ENCODE measurements around the gene ALDOA. TPM values are rescaled to one million over a fixed set of nuclear protein-coding genes. Genes with fewer than 3 reads are reported as not detected.

The ALDOA gene
- total RNA-seq, 1 donor from 2014 or later, result 810 TPM

DNA sequence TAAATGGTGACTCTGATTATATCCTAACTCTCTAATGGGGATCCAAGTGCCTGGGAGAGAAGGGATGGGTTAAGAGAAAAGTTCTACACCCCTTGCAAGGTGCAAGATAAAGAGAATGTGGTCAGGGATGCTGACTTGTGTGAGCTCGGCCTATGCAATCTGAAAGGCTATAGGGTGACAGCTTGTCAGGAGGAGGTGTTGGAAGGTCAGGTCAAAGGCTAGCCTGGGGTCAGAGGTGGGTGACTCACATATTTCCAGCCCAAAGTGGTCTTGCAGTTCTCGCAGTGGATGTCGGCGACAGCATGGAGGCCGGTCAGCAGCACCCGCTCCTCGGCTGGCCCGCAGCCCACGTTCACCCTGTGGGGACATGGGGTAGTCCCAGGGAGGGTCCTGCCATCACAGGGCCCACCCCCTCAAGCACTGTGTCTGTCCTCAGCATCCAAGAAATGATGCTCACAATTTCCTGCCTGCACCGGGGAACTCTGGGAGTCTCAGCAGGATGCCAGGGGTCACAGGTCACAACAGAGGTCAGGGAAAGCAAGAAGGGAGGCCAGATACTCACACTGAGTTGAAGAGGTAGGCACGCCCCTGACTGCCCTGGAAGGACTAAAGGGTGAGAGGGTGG lies 29.1 kb downstream of the ALDOA start:
- H3K4me1 ChIP-seq, result peaks cover 48% of the 10 kb centered on the region
- H3K36me3 ChIP-seq, result peaks cover 0 to 18% of the 10 kb centered on the region in 2 donors
- intact Hi-C loops (cut with DNase I), result no loop called here
- no peak for DNase-seq (ENCODE audit: extremely low spot score in 2 of 2)
- H3K27me3 ChIP-seq, result no peaks in the 10 kb centered on the region
- peak overlapping the region; percentile 94 for H3K4me3 ChIP-seq
- peak overlapping the region; percentile 100 for H3K27ac ChIP-seq
- TF ChIP-seq, protein P1, sequence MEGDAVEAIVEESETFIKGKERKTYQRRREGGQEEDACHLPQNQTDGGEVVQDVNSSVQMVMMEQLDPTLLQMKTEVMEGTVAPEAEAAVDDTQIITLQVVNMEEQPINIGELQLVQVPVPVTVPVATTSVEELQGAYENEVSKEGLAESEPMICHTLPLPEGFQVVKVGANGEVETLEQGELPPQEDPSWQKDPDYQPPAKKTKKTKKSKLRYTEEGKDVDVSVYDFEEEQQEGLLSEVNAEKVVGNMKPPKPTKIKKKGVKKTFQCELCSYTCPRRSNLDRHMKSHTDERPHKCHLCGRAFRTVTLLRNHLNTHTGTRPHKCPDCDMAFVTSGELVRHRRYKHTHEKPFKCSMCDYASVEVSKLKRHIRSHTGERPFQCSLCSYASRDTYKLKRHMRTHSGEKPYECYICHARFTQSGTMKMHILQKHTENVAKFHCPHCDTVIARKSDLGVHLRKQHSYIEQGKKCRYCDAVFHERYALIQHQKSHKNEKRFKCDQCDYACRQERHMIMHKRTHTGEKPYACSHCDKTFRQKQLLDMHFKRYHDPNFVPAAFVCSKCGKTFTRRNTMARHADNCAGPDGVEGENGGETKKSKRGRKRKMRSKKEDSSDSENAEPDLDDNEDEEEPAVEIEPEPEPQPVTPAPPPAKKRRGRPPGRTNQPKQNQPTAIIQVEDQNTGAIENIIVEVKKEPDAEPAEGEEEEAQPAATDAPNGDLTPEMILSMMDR (IDR thresholded peaks at IDR 0.05), result no peak
- TF ChIP-seq POLR2AphosphoS5 (IDR thresholded peaks at IDR 0.05; ENCODE audit: insufficient read depth in 1 of 2, low read depth in 1 of 2), result no peak
- TF ChIP-seq POLR2A (IDR thresholded peaks at IDR 0.05), result no peak
- no peaks in the 10 kb centered on the region for H3K9me3 ChIP-seq

DNA sequence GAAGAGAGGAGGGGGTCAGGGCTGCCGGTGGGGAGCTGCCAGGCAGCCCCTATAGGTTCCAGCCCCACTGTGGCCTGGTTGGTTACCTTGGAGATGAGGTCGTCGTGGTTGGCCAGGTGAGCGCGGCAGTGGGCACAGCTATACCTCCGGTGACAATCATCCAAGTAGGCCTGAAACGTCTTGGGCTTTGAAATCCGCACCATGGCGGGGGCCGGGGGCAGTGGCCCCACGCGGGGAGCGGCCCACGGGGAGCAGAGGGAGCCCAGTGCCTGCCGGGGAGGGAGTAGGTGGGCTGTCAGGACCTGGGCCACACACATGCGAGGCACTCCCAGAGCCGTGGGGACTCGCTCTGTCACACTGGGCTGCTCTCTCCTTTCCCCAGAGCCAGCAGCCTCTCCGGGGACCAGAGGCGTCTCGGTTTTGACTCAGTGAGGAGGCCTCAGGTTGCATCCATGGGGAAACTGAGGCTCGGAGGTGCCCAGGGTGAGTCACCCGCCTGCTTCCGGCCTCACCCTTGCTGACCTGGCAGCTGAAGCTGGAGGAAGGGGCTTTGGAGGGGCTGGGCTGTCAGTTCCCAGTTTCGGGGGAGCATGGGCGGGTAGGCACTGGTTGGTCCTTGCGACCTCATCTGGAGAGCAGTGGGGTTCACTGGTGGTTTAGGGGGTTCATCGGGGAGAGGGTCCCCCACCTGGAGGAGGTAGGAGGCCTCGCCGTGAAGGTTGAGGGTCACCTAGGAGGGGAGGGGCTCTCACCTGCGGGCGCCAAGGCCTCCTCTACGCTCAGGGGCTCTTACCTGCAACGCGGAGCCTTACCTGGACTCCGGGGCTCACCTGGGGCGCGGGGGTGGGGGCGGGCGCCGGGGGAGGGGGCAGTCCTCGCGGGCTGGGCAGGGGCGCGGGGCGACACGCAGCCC lies 29.9 kb downstream of the ALDOA start:
- H3K27me3 ChIP-seq, result no peaks in the 10 kb centered on the region
- intact Hi-C loops (cut with DNase I), result no loop called here
- H3K9me3 ChIP-seq, result no peaks in the 10 kb centered on the region
- peak overlapping the region; percentile 100 for H3K27ac ChIP-seq
- DNase-seq (ENCODE audit: extremely low spot score in 2 of 2), result no peak
- TF ChIP-seq, protein P1 (IDR thresholded peaks at IDR 0.05), result no peak
- TF ChIP-seq POLR2A (IDR thresholded peaks at IDR 0.05), result no peak
- TF ChIP-seq POLR2AphosphoS5 (IDR thresholded peaks at IDR 0.05; ENCODE audit: insufficient read depth in 1 of 2, low read depth in 1 of 2), result peak in 1 of 2 donors; percentile 10
- H3K4me1 ChIP-seq, result peaks cover 47% of the 10 kb centered on the region
- peak overlapping the region; percentile 94 for H3K4me3 ChIP-seq
- peaks cover 0 to 18% of the 10 kb centered on the region in 2 donors for H3K36me3 ChIP-seq

DNA sequence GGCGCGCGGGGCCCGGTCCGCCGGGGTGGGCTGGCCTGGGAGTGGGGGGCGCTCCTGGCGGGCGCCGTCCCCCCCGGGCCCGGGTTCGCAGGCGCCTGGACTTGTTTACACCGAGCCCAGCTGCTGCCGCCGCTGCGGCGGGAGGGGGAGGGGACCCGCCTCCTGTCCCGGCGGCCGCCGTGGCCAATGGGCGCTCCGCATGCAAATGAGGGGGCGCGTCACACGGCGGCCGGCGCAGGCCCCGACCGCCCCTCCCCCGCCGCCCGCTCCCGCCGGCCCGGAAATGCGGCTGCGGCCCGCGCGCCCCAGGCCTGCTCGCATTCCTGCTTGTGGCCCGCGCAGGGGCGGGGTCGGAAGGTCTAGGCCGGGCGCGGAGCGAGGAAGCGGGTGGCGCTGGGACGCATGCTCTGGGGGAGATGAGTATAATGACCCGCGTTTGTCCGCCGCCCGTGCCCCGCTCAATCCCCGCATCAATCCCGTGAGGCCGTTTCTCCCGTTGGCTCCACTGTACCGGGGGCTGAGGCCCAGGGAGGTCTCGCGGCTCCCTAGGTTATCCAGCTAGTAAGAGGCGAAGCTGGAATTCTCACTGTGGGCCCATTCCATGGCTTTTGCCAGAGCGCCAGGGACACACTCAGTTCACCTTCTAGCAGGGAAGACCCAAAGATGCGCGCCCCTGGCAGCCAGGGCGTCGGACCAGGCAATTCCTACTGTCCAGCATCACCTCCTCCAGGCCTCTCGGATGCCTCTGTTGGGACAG lies 30.7 kb downstream of the ALDOA start, which contains the start of gene YPEL3:
TSS of gene YPEL3 (minus strand) at position 109 of the 757 bp plus-strand sequence. CDS start 731 bp downstream, outside the sequence.
- TF ChIP-seq, protein P1 (IDR thresholded peaks at IDR 0.05), result no peak
- TF ChIP-seq POLR2AphosphoS5 (IDR thresholded peaks at IDR 0.05; ENCODE audit: insufficient read depth in 1 of 2, low read depth in 1 of 2) (peak in 1 of 2 donors; percentile 61), POLR2A (IDR thresholded peaks at IDR 0.05) (peak; percentile 20 to 54)
- H3K27ac ChIP-seq, result peak within 1 kb of the TSS; percentile 100
- no peaks in the 10 kb centered on the region for H3K9me3 ChIP-seq
- DNase-seq (ENCODE audit: extremely low spot score in 2 of 2), result no peak
- intact Hi-C loops (cut with DNase I), result no loop called here
- peaks cover 0 to 18% of the 10 kb centered on the region in 2 donors for H3K36me3 ChIP-seq
- no peaks in the 10 kb centered on the region for H3K27me3 ChIP-seq
- peaks cover 38% of the 10 kb centered on the region for H3K4me1 ChIP-seq
- peak within 1 kb of the TSS; percentile 94 for H3K4me3 ChIP-seq

DNA sequence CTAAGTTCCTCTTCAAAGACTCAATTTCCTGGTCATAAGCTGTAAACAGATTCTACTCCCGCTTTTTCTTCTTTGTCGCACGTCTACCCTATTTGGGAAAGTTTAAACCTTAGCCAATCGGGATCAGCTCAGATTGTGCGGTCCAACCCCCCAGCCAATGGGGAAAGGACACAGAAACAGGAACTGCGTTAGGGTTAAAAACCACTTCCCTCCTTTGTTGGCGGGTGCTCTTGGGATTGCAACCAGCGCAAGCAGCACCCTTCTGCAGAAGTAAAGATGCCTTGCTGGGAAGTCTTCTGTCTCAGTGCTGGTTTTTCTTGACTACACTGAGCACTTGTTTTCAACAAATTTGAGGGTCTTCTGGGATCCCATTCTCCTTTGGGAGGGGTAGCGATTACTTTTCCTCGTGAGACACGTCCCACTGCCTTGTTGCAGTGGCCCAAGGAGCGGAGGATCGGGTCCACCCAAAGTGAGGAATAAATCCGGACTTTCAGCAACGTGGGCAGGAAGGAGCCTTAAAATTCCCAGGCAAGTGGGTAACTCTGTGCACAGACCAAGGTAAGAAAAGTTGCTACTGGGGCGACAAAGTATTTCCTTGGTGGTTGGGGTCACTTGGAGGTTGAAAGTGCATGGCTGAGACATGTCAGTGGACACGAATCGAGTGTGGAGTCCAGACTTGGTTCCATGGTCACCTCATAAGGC lies 31.5 kb downstream of the ALDOA start:
- no peak for DNase-seq (ENCODE audit: extremely low spot score in 2 of 2)
- H3K27ac ChIP-seq, result peak overlapping the region; percentile 100
- peaks cover 0 to 18% of the 10 kb centered on the region in 2 donors for H3K36me3 ChIP-seq
- no peaks in the 10 kb centered on the region for H3K27me3 ChIP-seq
- TF ChIP-seq POLR2A (IDR thresholded peaks at IDR 0.05), result no peak
- TF ChIP-seq POLR2AphosphoS5 (IDR thresholded peaks at IDR 0.05; ENCODE audit: insufficient read depth in 1 of 2, low read depth in 1 of 2), result no peak
- TF ChIP-seq, protein P1 (IDR thresholded peaks at IDR 0.05), result no peak
- intact Hi-C loops (cut with DNase I), result no loop called here
- H3K9me3 ChIP-seq, result no peaks in the 10 kb centered on the region
- peak overlapping the region; percentile 94 for H3K4me3 ChIP-seq
- H3K4me1 ChIP-seq, result peaks cover 34% of the 10 kb centered on the region

All from vagina (tissue), 2 donors.